ENCODE results near the gene PGC.

PGC gene

DNA sequence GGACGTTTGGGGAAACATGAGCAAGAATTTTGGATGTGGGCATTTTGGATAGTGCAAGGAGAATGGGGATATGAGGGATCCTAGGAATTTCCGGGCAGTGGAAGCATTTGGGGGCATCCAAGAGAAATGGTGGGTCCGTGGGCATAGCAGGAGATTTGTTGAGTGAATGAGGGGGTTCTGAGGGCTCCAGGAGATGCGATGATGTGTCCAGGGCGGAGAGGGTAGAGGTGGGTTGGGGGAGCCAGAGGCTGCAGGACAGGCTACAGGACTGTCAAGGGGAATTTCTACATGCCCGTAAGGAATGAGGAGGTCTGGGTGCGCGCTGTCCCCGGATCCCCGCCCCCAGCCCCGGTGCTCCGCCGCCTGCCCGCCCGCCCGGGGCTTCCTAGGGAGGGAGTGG, 32.1 kb upstream of the PGC start:
- no peak for DNase-seq
- no peak for ATAC-seq (ENCODE audit: insufficient read depth, low read depth)
- Histone ChIP-seq H3K79me2 (ENCODE audit: insufficient read depth, low read length) (peaks cover 9% of the 10 kb centered on the region), H3K4me3 (ENCODE audit: low read depth in 1 of 2, low read length in 2 of 2) (peak overlapping the region; percentile 59 to 81), H3K27me3 (ENCODE audit: insufficient read depth, low read length, poor library complexity) (peaks cover 4% of the 10 kb centered on the region), H3K9me3 (ENCODE audit: insufficient read depth, low read length, severe bottlenecking) (no peaks in the 10 kb centered on the region), H4K20me1 (ENCODE audit: insufficient read depth, low read length) (no peaks in the 10 kb centered on the region), H3K4me2 (ENCODE audit: insufficient read depth, low read length) (peak overlapping the region; percentile 92), H3K4me1 (ENCODE audit: insufficient read depth, low read length) (peaks cover 27% of the 10 kb centered on the region), H3K9ac (ENCODE audit: low read depth, low read length) (peak overlapping the region; percentile 69), H3K36me3 (ENCODE audit: insufficient read depth, low read length) (peaks cover 20% of the 10 kb centered on the region), H2AFZ (ENCODE audit: low read depth, low read length) (peak overlapping the region; percentile 72), H3K27ac (ENCODE audit: low read length) (peak overlapping the region; percentile 68)
- no peak for TF ChIP-seq EZH2 (IDR thresholded peaks at IDR 0.05; ENCODE audit: borderline replicate concordance, low read depth, low read length, severe bottlenecking)
- TF ChIP-seq, protein P1, sequence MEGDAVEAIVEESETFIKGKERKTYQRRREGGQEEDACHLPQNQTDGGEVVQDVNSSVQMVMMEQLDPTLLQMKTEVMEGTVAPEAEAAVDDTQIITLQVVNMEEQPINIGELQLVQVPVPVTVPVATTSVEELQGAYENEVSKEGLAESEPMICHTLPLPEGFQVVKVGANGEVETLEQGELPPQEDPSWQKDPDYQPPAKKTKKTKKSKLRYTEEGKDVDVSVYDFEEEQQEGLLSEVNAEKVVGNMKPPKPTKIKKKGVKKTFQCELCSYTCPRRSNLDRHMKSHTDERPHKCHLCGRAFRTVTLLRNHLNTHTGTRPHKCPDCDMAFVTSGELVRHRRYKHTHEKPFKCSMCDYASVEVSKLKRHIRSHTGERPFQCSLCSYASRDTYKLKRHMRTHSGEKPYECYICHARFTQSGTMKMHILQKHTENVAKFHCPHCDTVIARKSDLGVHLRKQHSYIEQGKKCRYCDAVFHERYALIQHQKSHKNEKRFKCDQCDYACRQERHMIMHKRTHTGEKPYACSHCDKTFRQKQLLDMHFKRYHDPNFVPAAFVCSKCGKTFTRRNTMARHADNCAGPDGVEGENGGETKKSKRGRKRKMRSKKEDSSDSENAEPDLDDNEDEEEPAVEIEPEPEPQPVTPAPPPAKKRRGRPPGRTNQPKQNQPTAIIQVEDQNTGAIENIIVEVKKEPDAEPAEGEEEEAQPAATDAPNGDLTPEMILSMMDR (IDR thresholded peaks at IDR 0.05; ENCODE audit: borderline replicate concordance, extremely low read depth, low read length, poor library complexity, severe bottlenecking), result no peak

DNA sequence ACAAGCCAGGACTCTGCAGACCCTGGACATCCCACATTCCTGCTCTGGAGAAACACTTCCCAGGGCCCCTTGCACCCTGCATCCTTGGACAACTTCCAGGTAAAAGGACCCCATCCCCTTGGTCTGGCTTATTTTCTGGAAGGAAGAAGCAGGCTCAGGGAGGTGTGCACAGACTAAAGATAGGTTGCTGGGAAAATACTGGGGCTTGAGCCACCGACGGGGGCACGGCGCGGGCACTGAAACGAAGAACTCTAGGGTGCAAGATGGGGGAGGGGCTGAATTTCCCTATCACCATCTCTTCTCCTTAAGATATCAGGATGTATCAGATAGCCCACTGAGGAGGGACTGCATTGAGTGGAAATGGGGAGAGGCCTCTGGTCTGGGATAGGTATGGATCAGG, 31.7 kb upstream of the PGC start:
- peaks cover 4% of the 10 kb centered on the region for H3K27me3 ChIP-seq (ENCODE audit: insufficient read depth, low read length, poor library complexity)
- H3K4me2 ChIP-seq (ENCODE audit: insufficient read depth, low read length), result peak overlapping the region; percentile 92
- H3K4me3 ChIP-seq (ENCODE audit: low read depth in 1 of 2, low read length in 2 of 2), result peak overlapping the region; percentile 59 to 81; a peak in 3 of 4 replicates
- TF ChIP-seq, protein P1 (IDR thresholded peaks at IDR 0.05; ENCODE audit: borderline replicate concordance, extremely low read depth, low read length, poor library complexity, severe bottlenecking), result no peak
- TF ChIP-seq EZH2 (IDR thresholded peaks at IDR 0.05; ENCODE audit: borderline replicate concordance, low read depth, low read length, severe bottlenecking), result no peak
- peaks cover 23% of the 10 kb centered on the region for H3K36me3 ChIP-seq (ENCODE audit: insufficient read depth, low read length)
- DNase-seq (no peak), ATAC-seq (ENCODE audit: insufficient read depth, low read depth) (no peak)
- H4K20me1 ChIP-seq (ENCODE audit: insufficient read depth, low read length), result no peaks in the 10 kb centered on the region
- peaks cover 9% of the 10 kb centered on the region for H3K79me2 ChIP-seq (ENCODE audit: insufficient read depth, low read length)
- H3K9me3 ChIP-seq (ENCODE audit: insufficient read depth, low read length, severe bottlenecking), result no peaks in the 10 kb centered on the region
- peaks cover 27% of the 10 kb centered on the region for H3K4me1 ChIP-seq (ENCODE audit: insufficient read depth, low read length)
- peak overlapping the region; percentile 69 for H3K9ac ChIP-seq (ENCODE audit: low read depth, low read length)
- H2AFZ ChIP-seq (ENCODE audit: low read depth, low read length), result peak overlapping the region; percentile 72
- peak overlapping the region; percentile 68; the same call in 1 of the 2 replicates for H3K27ac ChIP-seq (ENCODE audit: low read length)

DNA sequence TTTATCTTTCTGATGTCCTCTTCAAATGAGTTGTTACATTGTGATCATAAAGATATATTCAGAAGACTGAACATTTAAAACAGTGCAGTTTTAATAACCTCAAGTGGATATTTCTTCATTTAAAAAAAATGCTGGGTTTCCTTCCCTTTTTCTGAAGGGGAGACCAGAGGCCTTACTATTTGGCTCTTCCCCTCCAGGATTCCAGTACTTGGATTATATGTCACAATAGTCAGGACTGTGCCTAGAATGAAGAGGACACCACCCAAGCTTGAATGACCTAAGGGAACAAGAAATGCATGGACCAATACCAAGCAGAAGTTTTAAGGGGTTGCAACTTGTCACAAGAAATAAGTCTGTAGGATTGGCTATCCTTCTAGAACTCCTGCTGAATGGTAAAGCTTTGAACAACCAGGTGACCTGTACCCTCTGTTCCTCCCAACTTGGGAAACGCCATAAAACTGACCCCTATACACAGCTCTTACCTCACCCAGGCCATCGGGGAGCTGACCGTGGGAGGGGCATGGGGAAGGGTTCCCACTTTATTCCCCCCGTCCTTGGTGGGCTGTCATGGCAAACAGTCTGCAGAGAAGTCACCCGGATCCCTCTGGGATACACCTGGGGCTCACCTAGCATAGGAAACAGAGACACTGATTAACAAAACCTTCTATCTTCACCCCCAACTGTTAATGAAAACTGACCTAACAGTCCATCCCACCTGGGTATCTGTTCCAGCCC, 30.5 kb upstream of the PGC start:
- Histone ChIP-seq H3K36me3 (ENCODE audit: insufficient read depth, low read length) (peaks cover 25% of the 10 kb centered on the region), H3K4me3 (ENCODE audit: low read depth in 1 of 2, low read length in 2 of 2) (no peak overlapping the region), H3K9me3 (ENCODE audit: insufficient read depth, low read length, severe bottlenecking) (no peaks in the 10 kb centered on the region), H2AFZ (ENCODE audit: low read depth, low read length) (no peak overlapping the region), H3K9ac (ENCODE audit: low read depth, low read length) (no peak overlapping the region), H3K27me3 (ENCODE audit: insufficient read depth, low read length, poor library complexity) (peaks cover 4% of the 10 kb centered on the region), H3K27ac (ENCODE audit: low read length) (no peak overlapping the region), H3K4me2 (ENCODE audit: insufficient read depth, low read length) (no peak overlapping the region), H3K79me2 (ENCODE audit: insufficient read depth, low read length) (peaks cover 9% of the 10 kb centered on the region), H3K4me1 (ENCODE audit: insufficient read depth, low read length) (peaks cover 27% of the 10 kb centered on the region), H4K20me1 (ENCODE audit: insufficient read depth, low read length) (no peaks in the 10 kb centered on the region)
- ATAC-seq (ENCODE audit: insufficient read depth, low read depth) (no peak), DNase-seq (no peak)
- no peak for TF ChIP-seq EZH2 (IDR thresholded peaks at IDR 0.05; ENCODE audit: borderline replicate concordance, low read depth, low read length, severe bottlenecking)
- TF ChIP-seq, protein P1 (IDR thresholded peaks at IDR 0.05; ENCODE audit: borderline replicate concordance, extremely low read depth, low read length, poor library complexity, severe bottlenecking), result no peak
